CD4-positive, alpha-beta T cell treated with Interleukin-2 at 100 ng/mL for 4 hours (primary cell): ENCODE measurements around the gene KATNA1.
A peak's percentile ranks its signal among the peaks of the same experiment; 100 is the strongest.
"Not testable (repeated sequence)": the region's sequence is repeated elsewhere in the genome, so short reads cannot be mapped to it uniquely, and the experiment has no call there.

Experiments
- DNase-seq: peaks from one replicate; pipeline ENCODE4 v3.0.0-alpha.2; 2020; ENCODE audit warnings: low spot score

Gene KATNA1

DNA sequence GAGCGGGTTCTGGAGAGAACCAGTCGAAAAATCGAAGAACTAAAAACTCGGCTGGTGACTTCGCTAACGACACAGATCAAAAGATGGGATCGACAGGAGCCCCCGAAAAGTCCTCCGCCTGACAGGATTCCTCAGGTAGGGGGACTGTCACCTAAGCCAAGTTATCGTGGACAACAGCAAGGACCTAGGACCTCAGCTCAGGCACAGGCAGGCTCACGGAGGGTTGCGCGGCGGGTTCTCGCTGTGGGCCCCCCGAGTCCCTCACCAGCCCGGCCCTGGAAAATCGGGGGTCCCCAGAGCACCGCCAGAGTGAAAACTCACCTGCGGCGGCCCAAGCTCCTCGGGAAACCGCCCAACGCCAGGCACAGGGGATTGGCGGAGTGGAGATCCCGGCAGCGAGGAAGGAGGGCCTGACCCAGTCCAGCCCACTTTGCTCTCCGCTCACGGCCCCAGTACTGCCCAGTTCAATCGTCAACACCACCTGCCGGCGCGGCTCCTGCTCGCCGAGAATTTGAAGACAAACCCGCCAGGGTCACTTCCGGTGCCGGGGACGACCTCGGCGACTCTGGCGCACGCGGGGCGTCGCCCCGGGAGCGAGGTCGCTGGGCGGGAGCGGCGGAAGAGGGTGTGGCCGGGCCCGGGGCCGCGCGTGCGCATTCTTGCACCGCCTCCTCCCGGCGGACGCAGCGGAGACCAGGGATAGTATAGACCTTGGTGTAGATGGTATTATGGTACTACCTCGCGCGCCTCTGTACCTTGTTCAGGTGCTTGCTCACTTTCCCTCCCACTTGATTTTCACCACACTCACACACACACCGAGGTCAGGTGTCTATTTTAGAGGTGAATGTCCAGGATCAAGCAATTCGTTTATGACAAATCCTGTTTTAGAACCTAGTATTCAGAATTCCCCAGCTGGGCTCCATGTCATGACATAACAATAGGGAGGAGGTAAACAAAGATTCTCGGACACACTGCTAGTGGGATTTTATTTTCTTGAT, at the start of gene KATNA1:
KATNA1 (minus strand) TSS at position 567 of the 998 bp plus-strand sequence. CDS start 10,167 bp downstream, outside the sequence.
- peak; percentile 88 for DNase-seq

DNA sequence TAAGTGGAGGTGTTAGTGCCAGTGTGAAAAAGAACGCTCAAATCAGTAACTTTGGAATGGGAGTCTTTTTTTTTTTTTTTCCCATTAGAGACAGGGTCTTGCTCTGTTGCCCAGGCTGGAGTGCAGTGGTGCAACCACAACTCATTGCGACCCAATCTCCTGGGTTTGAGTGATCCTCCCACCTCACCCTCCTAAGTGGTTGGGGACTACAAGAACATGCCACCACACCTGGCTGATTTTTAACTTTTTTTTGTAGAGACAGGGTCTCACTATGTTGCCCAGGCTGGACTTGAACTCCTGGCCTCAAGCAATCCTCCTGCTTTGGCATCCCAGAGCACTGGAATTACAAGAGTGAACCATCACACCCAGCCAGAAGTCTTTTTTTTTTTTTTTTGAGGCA, 49.7 kb upstream of the KATNA1 start:
- no peak for DNase-seq

DNA sequence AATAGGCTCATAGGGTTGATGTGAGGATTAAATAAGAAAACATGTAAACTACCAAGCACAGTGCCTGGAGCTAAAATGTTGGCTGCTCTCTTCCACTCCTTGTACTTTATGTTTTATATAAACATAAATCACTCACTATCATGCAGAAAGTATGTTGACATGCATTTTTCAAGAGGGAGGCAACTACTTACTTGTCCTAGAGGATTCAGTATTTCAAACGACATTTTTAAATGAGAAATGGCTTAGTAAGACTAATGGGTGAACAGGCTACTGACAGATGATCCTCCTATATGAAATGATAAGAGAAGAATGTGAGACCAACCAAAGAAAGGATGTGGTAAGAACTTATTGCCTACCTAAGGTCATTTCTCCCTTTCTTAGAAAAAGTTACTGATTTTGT, 48.4 kb upstream of the KATNA1 start:
- DNase-seq = no peak

DNA sequence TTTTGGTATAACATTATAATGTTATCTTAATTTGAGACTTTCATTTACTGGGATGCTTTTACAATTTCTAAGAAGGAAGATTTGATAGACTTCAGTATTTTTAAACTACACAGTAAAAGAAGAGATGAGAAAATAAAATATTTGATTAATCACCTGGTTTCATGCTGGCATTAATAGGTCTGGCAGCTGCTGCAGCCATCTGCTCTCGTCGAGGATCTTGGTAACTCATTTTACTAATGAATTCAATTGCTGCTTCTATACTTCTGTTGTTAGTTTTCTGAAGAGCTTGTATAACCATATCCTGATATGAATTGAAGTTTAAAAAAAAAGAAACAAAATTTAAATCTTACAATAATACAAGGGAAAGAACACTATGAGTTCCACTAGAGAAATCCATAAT, 46.4 kb upstream of the KATNA1 start:
- no peak for DNase-seq

DNA sequence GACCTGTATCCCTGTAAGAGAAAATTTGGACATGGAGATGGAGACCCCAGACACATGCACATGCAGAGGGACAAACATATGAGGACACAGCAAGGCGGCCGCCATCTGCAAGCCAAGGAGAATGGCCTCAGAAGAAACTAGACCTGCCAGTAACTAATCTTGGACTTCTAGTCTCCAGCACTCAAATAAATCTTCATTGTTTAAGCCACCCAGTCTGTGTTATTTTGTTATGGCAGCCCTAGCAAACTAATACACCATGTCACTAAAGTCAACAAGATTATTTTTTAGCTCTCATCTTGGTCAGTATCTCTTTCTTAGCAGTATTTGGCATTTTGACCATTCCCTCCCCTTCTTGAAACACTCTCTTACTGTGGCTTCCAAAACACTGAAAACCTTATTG, 42.7 kb upstream of the KATNA1 start:
- DNase-seq = no peak

DNA sequence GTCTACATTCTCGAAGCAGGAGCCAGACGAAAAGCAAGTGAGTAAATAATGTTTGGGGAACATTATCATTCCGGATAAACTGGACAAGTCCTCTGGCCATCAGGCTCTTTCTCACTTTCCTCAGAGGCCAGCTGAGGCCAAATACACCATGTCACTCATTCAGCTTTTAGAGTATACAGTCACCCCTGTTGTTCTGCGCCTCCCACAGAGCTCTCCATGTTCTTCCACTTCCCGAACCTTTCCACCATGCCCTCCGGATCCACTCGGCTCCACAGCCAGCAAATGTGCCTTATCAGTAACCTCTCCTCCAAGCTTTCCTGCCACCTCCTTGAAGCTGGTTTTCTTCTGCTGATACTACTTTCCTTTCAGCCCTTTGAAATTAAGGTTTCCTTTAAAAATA, 37.7 kb upstream of the KATNA1 start:
- DNase-seq = no peak

DNA sequence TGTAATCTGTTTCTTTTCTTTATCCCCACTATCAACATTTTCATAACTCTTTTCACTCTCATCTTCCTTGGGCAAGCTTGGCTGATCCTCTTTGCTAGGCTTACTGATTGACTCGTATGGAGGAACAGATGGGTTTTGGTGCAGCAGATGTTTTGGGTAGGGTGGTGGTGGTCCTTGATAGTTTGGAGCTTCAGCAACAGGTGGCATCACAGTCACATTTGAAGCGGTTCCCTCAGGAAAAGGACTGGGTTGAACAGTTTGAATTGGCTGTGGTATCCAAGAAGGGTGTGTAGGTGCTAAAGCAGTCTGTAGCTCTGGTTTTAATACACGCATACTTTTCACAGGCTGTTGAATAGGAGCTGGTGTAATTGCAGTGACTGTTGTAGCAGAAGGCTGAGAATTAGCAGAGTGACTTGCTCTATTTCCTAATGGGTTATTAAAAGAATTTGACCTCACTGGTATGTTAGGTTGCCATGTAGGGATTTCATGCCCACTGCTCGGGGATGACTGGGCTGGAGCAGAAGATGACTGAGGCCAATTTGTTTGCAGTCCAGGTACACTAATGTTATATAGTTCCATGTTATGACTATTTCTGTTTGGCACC, 34.8 kb upstream of the KATNA1 start:
- no peak for DNase-seq

DNA sequence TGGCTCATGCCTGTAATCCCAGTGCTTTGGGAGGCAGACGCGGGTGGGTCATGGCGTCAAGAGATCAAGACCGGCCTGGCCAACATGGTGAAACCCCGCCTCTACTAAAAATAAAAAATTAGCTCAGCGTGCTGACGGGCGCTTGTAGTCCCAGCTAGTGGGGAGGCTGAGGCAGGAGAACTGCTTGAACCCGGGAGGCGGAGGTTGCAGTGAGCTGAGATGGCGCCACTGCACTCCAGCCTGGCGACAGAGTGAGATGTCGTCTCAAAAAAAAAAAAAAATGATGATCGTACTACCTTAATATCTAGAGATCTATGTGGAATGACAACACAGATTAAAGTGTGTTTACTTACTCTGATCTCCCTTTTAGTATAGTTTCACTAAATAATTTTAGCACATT, 33.3 kb upstream of the KATNA1 start:
- DNase-seq = not testable (repeated sequence)

DNA sequence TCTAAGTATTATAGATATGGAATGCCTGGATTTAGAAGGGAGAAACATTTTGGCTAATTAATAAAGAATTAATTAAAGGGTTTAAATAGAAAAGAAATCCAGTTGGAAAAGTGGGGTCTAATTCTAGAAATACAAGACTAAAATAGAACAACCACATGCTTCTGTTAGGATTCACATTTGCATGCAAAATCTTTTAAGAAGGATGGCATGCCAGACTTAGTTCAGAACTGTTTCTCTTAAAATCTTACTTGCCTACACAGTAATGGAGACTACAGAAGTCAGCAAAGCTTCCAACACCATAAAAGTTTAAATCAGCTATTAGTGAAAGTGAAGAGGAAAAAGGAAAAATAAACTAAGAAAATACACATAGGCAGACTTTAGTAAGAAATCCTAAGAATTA, 32.7 kb upstream of the KATNA1 start:
- DNase-seq = no peak

DNA sequence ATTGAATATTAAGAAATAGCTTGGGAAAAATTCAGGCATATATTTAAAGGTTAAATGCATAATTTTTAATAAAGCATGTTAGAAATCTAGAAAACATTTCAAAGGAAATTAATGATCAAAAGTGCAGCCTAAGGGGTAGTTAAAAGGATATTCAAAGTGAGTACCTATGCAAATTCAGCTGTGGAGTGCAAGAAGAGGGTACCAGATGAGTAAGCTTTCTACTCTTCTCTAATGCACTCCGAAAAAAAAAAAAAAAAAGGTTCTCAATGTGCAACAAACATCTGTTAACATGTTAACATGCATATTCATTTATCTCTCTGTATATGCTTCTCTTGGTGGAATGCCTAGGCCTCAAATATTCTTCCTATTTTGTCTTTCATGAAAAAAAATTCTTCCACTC, 32.0 kb upstream of the KATNA1 start:
- no peak for DNase-seq

DNA sequence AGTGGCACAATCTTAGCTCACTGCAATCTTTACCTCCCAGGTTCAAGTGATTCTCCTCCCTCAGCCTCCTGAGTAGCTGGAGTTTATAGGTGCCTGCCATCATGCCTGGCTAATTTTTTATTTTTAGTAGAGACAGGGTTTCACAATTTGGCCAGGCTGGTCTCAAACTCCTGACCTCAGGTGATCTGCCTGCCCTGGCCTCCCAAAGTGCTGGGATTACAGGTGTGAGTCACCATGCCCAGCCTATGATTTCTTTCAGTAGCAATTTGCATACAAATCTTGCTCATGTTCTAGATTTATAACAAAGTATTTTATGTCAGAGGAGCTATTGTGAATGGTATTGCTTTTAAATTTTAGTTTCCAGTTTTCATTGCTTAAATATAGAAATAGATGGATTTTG, 23.8 kb upstream of the KATNA1 start:
- DNase-seq = not testable (repeated sequence)

DNA sequence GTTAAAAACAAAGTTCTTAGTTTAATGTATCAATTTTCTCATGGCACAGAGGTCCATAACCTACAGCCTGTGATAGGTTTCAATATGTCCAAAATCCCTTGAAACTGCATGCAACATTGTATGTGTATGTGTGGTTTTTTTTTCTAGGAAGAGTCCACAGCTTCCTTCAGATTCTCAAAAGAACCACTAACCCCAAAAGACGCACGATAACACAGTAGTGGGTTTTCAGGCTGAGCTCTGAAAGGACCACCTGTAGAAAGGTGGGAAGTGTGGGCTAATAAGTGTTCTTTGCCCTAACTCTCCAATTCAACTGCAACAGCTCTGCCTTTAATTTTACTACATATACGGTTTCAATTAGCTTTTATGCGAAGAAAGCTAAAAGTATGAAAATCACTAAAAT, 11.5 kb upstream of the KATNA1 start:
- no peak for DNase-seq

DNA sequence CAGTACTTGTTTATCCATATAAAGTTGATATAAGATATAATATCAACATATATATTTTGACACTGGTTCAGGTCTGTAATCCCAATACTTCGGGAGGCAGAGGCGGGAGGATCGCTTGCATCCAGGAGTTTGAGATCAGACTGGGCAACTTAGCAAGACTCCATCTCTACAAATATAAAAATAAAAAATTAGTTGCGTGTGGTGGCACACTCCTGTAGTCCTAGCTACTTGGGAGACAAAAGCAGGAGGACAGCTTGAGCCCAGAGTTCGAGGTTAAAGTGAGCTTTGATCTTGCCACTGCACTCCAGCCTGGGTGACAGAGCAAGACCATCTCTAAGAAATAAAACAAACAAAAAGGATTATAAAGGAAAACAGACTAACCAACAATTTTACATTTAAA, 8.9 kb upstream of the KATNA1 start:
- DNase-seq = no peak

DNA sequence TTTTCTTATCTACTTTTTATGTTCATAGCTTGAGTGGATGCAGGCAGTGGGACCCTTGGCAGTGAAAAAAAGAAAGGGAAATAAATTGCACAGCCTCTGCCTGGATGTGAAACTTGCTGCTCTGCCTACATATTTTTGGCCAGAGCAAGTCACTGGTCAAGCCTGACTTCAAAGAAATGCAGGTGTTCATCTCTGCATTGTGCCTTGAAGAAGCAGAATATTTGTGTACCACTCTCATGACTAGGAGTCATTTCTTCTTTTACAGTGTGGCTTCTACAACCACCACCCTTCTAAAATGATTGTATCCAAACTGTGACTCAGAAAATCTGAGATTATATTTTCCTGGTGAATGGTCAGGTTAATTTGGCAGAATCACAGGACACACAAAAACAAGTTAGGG, 2.5 kb upstream of the KATNA1 start:
- no peak for DNase-seq

DNA sequence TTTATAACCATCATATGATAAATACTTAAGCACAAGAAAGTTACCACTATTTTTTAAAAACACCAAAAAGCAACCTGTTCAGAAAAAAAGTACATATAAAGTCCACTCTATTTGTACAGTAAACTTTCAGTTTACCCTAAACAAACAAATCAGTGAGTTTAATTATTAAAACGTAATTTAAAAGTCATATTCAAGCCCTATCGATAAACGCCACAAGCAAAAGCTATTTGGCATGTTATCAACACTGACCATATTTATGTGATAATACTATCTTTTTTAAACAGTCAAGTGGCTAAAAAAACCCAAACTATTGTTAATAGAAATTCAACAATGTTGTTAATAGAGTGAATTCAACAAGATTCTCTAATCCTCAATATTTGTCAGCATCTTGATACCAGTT, 1.9 kb downstream of the KATNA1 start:
- no peak for DNase-seq

DNA sequence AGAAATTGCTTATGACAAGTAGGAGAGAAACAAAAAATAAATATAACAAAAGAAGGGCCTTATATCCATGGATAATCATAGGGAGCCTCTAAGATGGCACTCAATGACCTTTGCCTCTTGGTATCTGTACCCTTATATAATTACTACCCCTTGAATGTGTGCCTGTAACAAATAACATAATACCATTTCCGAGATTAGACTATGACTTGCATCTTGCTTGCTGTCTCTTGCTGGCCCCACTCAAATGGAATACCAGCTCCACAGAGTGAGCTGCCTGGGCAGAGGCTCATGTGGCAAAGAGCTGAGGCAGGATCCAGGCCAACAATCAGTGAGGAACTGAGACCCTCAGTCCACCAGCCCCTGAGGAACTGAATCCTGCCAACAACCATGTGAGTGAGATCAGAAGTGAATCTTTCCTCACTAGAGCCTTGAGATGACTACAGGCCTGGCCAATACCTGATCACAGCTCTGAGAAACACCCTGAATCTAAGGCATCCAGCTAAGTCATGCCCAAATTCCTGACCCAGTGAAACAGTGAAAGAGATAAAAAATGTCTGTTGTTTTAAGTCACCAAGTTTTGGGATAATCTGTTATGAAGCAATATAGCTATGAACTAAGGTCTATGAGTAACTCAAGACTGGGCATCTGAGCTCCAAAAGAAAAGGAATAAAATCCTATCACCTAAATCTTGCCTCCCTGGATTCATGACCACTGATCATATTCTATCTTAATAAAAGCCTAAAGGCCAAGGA, 5.5 kb downstream of the KATNA1 start:
- DNase-seq = no peak

DNA sequence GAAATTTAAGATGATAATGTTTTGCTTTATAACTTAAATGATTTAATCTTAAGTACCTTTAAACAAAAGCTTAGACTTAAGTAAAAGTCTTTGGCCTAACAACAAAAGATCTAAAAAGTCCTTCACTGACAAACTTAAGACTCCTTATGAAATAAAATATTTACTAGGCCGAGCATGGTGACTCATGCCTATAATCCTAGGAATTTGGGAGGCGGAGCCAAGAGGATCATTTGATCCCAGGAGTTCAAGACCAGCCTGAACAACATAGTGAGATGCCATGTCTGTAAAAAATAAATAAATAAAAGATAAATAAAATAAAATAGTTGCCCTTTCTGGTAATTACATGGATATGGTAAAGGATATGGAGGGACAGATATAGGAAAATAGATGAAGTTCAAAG, 12.4 kb downstream of the KATNA1 start:
- DNase-seq = no peak

DNA sequence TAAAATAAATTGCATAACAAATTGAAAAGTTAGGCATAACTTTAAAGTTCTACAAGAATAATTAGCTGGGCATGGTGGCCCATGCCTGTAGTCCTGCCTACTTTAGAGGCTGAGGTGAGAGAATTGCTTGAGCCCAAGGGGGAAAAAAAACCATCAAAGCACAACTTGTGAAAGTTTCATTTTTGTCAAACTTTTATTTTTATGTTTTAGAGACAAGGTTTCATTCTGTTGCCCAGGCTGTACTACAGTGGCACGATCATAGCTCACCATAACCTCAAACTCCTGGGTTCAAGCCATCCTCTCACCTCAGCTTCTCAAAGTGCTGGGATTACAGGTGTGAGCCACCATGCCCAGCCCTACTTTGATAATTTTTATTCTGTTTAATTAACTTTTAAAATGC, 14.2 kb downstream of the KATNA1 start:
- no peak for DNase-seq

DNA sequence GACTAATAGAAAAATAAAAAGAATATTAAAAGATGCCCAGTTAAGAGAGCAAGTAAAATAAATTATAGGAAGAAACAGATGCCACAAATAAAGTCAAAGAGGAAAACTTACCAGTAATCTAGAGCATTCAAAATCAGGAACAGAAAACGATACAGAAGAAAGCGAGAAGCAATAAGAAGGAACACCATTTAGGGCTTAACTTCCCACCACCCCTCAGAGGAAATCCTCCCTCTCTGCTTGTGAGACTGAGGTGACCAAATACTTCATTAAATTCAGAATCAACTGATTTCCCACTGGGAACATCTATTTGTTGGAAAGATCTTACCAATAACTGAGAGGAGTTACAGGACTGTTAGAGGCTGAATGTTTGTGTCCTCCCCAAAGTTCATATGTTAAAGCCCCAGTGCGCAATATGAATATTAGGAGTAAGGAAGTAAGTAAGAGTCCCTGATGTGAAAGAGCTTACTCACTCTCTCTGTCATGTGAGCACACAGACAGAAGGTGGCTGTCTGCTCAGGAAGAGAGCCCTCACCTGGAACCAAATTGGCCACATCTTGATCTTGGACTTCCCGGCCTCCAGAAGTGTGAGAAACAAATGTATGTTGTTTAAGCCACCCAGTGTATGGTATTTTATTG, 19.5 kb downstream of the KATNA1 start:
- no peak for DNase-seq

DNA sequence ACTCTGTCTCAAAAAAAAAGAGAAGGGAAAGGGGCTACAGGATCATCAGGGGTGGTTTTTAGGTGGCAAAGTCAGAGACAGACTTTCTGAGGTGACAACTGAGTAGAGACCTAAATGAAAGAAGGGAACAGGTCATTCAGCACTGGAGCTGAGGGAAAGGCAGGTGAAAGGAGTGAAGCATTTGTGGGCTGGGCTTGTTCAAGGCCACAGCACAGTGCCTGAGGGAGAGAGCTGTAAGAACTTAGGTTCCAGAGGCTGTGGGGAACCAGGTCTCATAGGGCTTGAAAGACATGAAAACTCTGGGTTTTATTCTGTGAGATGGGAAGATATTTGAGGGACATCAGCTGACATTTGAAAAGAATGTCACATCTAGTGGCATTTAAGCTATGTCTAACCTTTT, 20.8 kb downstream of the KATNA1 start:
- DNase-seq = no peak

DNA sequence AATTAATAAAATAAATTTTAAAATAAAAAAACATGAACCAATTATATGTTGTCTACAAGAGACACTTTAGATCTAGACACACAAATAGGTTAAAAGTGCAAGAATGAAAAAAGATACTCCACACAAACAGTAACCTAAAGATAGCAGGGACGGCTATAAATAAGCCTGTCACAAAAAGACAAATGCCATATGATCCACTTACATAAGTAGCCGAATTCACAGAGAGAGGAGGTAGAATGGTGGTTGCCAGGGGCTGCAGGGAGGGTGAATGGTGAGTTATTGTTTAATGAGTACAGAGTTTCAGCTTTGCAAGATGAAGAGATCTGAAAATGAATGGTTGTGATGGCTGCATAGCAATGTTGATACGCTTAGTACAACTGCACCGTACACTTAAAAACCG, 32.7 kb downstream of the KATNA1 start:
- no peak for DNase-seq

DNA sequence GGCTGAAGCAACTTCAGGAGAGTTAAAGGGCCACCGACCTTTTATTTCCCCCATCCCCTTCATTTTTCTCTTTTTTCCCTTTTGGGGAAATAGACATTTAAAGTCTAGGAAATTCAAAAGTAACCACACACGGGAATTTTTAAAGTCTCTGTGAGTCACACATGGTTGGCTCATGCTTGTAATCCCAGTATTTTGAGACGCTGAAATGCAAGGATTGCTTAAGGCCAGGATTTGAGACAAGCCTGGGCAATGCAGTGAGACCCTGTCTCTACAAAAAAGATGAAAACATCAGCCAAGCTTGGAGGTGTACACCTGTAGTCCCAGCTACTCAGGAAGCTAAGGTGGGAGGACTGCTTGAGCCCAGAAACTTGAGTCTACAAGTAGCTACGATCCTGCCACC, 34.2 kb downstream of the KATNA1 start:
- DNase-seq = no peak
